ENCODE measurements around the gene C1QTNF5.

DNA sequence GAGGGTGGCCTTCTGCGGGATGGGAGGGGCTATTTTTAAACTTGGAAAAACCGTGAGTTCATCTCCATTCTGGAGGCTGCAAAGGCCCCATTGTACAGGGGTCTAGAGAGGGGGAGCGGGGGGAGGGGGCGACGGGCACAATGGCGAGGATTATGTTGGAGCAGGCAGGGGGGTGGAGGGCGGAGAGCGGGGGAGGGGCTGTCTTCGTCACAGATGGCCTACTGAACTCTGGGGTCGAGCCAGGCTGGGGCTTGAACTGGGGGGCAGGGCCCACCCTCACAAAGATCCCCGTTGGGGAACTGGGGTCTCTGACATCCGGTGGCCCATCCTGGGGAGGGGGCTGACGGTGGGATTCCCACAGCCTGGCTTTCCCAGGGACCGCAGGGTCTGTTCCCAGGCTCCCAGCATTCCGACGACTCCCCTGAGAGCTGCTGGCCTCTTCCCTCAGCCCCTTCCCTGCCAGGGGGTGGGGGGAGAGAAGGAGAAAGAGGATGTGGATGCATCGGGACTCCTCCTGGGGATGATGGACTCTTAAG lies 20.4 kb downstream of the C1QTNF5 start:
- TF ChIP-seq, protein P1, sequence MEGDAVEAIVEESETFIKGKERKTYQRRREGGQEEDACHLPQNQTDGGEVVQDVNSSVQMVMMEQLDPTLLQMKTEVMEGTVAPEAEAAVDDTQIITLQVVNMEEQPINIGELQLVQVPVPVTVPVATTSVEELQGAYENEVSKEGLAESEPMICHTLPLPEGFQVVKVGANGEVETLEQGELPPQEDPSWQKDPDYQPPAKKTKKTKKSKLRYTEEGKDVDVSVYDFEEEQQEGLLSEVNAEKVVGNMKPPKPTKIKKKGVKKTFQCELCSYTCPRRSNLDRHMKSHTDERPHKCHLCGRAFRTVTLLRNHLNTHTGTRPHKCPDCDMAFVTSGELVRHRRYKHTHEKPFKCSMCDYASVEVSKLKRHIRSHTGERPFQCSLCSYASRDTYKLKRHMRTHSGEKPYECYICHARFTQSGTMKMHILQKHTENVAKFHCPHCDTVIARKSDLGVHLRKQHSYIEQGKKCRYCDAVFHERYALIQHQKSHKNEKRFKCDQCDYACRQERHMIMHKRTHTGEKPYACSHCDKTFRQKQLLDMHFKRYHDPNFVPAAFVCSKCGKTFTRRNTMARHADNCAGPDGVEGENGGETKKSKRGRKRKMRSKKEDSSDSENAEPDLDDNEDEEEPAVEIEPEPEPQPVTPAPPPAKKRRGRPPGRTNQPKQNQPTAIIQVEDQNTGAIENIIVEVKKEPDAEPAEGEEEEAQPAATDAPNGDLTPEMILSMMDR (IDR thresholded peaks at IDR 0.05), result no peak
- no peak for TF ChIP-seq RAD21 (conservative IDR thresholded peaks at IDR 0.05 in 1 of 2, IDR thresholded peaks at IDR 0.05 in 1 of 2)
- no peak for TF ChIP-seq JUN (IDR thresholded peaks at IDR 0.05)
- TF ChIP-seq BHLHE40 (IDR thresholded peaks at IDR 0.05; ENCODE audit: low read depth, low read length), result no peak
- no peak for TF ChIP-seq POLR2A (IDR thresholded peaks at IDR 0.05; ENCODE audit: low read length)
- TF ChIP-seq JUNB (IDR thresholded peaks at IDR 0.05), result no peak
- TF ChIP-seq KDM5A (IDR thresholded peaks at IDR 0.05), result no peak
- TF ChIP-seq CBX2 (IDR thresholded peaks at IDR 0.05; ENCODE audit: borderline replicate concordance, low read depth), result no peak
- TF ChIP-seq CEBPB (IDR thresholded peaks at IDR 0.05), result no peak
- TF ChIP-seq, protein P2, sequence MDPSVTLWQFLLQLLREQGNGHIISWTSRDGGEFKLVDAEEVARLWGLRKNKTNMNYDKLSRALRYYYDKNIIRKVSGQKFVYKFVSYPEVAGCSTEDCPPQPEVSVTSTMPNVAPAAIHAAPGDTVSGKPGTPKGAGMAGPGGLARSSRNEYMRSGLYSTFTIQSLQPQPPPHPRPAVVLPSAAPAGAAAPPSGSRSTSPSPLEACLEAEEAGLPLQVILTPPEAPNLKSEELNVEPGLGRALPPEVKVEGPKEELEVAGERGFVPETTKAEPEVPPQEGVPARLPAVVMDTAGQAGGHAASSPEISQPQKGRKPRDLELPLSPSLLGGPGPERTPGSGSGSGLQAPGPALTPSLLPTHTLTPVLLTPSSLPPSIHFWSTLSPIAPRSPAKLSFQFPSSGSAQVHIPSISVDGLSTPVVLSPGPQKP (IDR thresholded peaks at IDR 0.05; ENCODE audit: low read depth, low read length), result no peak
- no peak for TF ChIP-seq MYC (IDR thresholded peaks at IDR 0.05; ENCODE audit: borderline replicate concordance, low read length)
- TF ChIP-seq HDAC2 (IDR thresholded peaks at IDR 0.05), result no peak
- TF ChIP-seq RNF2 (IDR thresholded peaks at IDR 0.05; ENCODE audit: borderline replicate concordance, low read depth), result no peak
- TF ChIP-seq, protein P3, sequence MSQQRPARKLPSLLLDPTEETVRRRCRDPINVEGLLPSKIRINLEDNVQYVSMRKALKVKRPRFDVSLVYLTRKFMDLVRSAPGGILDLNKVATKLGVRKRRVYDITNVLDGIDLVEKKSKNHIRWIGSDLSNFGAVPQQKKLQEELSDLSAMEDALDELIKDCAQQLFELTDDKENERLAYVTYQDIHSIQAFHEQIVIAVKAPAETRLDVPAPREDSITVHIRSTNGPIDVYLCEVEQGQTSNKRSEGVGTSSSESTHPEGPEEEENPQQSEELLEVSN (IDR thresholded peaks at IDR 0.05; ENCODE audit: borderline replicate concordance, low read depth), result no peak
